NB4 (cell line): ENCODE measurements around the gene SELP.

Experiments
- DNase-seq: peaks from one replicate; pipeline ENCODE4 v3.0.0; 2010; ENCODE audit warnings: low read depth
- H3K4me3 ChIP-seq: one replicate; pipeline ENCODE4 v1.5.1; 2011; ENCODE audit warnings: mild to moderate bottlenecking, low read depth, low read length, moderate library complexity
- MYC ChIP-seq: IDR thresholded peaks from 2 replicates; pipeline ENCODE4 v1.6.1; 2011; ENCODE audit warnings: low read depth, low read length
- POLR2A ChIP-seq: IDR thresholded peaks from 2 replicates; pipeline ENCODE4 v1.6.1; 2011; ENCODE audit warnings: mild to moderate bottlenecking; ENCODE audit not compliant: insufficient read length; ENCODE audit errors: extremely low read depth
- TF ChIP-seq, protein P1 (sequence below): IDR thresholded peaks from one replicate; pipeline ENCODE4 v1.5.1; 2012; ENCODE audit warnings: low read depth, low read length
- TF ChIP-seq, protein P2 (sequence below): IDR thresholded peaks from 2 replicates; pipeline ENCODE4 v1.6.1; 2011; ENCODE audit warnings: low read depth, low read length

Gene SELP

DNA sequence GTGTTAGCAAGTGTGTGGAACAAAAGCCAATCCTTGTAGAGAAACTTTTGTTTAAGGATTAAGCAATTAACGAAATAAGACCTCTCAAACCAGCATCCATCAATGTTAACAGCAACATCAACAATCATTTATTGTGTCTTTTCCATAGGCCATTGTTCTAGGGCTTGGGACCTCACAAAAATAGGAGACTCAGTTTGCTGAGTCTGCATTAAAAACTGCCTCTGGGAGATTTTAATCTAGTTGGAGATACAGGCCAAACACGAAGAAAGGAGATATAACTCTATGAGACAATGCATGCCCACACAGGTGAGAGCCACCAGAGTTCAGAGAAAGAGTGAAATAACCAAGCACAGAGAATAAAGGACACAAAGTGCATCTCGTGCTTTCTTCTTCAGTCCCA is 14.4 kb upstream of the SELP start:
- no peak overlapping the region for H3K4me3 ChIP-seq
- TF ChIP-seq, protein P1, sequence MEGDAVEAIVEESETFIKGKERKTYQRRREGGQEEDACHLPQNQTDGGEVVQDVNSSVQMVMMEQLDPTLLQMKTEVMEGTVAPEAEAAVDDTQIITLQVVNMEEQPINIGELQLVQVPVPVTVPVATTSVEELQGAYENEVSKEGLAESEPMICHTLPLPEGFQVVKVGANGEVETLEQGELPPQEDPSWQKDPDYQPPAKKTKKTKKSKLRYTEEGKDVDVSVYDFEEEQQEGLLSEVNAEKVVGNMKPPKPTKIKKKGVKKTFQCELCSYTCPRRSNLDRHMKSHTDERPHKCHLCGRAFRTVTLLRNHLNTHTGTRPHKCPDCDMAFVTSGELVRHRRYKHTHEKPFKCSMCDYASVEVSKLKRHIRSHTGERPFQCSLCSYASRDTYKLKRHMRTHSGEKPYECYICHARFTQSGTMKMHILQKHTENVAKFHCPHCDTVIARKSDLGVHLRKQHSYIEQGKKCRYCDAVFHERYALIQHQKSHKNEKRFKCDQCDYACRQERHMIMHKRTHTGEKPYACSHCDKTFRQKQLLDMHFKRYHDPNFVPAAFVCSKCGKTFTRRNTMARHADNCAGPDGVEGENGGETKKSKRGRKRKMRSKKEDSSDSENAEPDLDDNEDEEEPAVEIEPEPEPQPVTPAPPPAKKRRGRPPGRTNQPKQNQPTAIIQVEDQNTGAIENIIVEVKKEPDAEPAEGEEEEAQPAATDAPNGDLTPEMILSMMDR, result no peak
- TF ChIP-seq, protein P2, sequence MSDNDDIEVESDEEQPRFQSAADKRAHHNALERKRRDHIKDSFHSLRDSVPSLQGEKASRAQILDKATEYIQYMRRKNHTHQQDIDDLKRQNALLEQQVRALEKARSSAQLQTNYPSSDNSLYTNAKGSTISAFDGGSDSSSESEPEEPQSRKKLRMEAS, result no peak
- TF ChIP-seq POLR2A, result no peak
- no peak for TF ChIP-seq MYC

DNA sequence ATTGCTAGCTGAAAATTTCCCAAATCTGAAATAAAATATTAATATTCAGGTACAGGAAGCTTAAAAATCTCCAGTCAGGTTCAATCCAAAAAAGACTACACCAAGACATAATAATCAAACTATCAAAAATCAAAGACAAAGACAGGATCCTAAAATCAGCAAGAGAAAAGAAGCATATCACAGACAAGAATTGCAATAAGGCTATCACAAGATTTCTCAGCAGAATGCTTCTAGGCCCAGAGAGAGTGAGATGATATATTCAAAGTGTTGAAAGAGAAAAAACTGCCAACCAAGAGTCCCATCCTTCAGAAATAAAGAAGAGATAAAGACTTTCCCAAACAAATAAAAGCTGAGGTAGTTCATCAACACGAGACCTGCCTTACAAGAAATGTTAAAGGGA is 5.0 kb upstream of the SELP start:
- H3K4me3 ChIP-seq, result no peak overlapping the region
- TF ChIP-seq, protein P1, result no peak
- TF ChIP-seq MYC (no peak), POLR2A (no peak)
- TF ChIP-seq, protein P2, result no peak
- no peak for DNase-seq

More for the DNA sequence above, 14.4 kb upstream of the SELP start:
- DNase-seq, result no peak

DNA sequence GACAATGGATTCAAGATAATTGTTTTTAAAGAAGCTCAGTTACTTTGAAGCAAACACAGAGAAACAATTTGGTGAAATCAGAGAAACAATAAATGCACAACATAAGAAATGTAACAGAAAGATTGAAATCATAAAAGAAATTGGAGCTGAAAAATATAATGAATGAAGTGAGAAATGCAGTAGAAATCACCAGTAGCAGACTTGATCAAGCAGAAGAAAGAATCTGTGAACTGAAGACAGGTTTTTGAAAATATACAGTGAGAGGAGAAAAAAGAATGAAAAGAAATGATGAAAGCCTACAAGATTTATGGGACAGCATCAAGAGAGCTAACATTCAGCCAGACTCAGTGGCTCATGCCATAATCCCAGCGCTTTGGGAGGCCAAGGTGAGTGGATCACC is 4.2 kb upstream of the SELP start:
- no peak for DNase-seq
- no peak overlapping the region for H3K4me3 ChIP-seq
- TF ChIP-seq, protein P2, result no peak
- TF ChIP-seq POLR2A (no peak), MYC (no peak)
- TF ChIP-seq, protein P1, result no peak

DNA sequence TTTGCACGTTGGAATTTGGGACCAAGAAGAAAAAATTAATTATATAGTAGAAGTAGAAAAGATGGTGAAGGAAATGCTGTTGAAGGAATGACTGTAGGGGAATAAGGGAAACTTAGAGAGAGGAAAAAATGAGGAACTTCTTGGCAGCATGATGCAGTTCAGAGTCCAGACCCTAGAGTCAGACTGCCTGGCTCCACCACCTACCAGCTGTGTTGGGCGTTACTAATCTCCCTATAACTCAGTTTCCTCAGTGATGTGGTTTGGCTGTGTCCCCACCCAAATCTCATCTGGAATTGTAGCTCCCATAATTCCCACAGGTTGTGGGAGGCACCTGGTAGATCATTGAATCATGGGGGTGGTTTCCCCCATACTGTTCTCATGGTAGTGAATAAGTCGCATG is 1.3 kb upstream of the SELP start:
- H3K4me3 ChIP-seq, result no peak overlapping the region
- no peak for DNase-seq
- TF ChIP-seq, protein P1, result no peak
- TF ChIP-seq MYC (no peak), POLR2A (no peak)
- TF ChIP-seq, protein P2, result no peak

DNA sequence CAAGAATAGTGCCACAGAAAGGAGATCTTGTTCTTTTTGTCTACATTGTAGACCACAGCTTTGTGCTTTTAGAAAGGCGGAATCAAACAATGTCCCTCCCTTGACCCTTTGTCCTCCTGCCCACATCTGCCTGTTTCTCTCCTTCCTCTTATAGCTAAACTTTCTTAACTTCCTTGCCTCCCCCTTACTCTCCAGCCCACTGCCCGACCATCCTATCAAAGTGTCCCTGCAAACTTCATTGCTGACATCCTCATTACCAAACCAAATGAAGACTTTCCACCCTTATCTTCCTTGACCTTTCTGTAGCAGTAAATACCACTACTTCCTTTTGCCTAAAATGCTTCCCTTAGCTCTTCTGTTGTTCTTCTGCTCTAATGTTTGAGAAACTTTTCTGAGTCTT is 5.0 kb downstream of the SELP start:
- TF ChIP-seq, protein P2, result no peak
- TF ChIP-seq MYC (no peak), POLR2A (no peak)
- TF ChIP-seq, protein P1, result no peak
- DNase-seq, result no peak
- no peak overlapping the region for H3K4me3 ChIP-seq

DNA sequence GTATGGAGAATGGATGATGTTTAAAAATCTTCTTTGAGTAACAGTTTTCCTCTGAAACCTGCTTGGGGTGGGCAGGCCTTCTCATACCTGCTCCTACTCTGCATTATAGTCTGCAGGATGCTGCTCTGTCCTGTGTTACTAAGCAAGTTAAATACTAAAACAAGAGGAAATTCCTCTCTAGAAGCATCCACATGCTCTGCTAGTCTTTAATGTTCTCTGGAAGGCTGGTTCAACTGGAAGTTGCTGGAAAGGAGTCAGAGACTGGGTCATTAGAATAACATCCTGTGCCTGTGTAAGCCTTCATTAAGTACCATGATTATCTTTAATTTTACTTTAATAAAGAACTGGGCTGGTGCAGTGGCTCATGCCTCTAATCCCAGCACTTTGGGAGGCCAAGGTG is 5.8 kb downstream of the SELP start:
- DNase-seq, result no peak
- H3K4me3 ChIP-seq, result no peak overlapping the region
- no peak for TF ChIP-seq POLR2A
